ENCODE data around the gene UGT1A3.

The UGT1A3 gene

DNA sequence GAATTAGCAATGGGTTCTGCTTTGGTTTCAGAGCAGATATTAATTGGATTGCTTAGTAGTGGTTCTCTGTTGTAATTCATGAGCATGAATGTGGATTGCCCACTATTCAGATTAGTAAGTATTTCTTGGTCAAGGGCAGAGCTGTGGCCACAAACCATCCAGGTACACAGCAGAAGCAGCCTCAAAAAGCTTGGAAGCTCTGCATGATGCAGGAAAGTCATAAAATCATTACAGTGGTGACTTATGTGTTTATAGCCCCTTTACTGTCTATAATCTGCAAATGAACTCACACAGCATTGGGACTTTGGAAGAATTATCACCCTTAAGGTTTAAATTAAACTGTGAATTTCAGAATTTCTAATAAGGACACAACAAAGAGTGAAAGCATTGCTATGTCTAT, 29.3 kb downstream of the UGT1A3 start:
- in situ Hi-C loops (cut with HindIII; ENCODE audit: low pct_ligation_motif_present, low sequenced_read_pairs) = no loop called here
- H3K36me3 ChIP-seq (replicated peaks) = no peaks in the 10 kb centered on the region
- DNase-seq = no peak
- H3K27ac ChIP-seq = no peak overlapping the region
- TF ChIP-seq, protein P1, sequence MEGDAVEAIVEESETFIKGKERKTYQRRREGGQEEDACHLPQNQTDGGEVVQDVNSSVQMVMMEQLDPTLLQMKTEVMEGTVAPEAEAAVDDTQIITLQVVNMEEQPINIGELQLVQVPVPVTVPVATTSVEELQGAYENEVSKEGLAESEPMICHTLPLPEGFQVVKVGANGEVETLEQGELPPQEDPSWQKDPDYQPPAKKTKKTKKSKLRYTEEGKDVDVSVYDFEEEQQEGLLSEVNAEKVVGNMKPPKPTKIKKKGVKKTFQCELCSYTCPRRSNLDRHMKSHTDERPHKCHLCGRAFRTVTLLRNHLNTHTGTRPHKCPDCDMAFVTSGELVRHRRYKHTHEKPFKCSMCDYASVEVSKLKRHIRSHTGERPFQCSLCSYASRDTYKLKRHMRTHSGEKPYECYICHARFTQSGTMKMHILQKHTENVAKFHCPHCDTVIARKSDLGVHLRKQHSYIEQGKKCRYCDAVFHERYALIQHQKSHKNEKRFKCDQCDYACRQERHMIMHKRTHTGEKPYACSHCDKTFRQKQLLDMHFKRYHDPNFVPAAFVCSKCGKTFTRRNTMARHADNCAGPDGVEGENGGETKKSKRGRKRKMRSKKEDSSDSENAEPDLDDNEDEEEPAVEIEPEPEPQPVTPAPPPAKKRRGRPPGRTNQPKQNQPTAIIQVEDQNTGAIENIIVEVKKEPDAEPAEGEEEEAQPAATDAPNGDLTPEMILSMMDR (IDR thresholded peaks at IDR 0.05; ENCODE audit: low read depth, low read length, missing control alignments) = no peak
- no peaks in the 10 kb centered on the region for H3K27me3 ChIP-seq (replicated peaks)
- no peak overlapping the region for H3K4me3 ChIP-seq (ENCODE audit: low read depth, low read length)

DNA sequence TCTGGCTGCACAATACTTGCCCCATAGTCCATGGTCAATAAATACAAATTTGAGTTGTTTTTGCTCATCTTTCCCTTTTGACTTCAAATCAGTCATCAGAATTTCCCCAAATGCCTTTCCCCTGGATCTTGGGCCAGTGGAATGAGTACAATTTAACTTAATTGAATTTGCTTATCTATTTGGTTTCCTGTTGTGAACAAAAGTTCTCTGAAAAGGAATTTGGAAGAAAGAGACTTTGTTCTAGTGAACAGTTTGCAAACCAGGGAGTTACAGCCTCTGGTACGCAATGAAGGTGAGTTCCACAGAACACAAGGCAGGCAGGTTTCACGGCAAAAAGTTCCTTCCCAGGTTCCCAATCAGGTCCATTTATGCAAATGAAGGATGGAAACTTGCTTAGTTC, 30.0 kb downstream of the UGT1A3 start:
- no peaks in the 10 kb centered on the region for H3K36me3 ChIP-seq (replicated peaks)
- TF ChIP-seq, protein P1 (IDR thresholded peaks at IDR 0.05; ENCODE audit: low read depth, low read length, missing control alignments) = no peak
- no peak for DNase-seq
- no peak overlapping the region for H3K27ac ChIP-seq
- no peak overlapping the region for H3K4me3 ChIP-seq (ENCODE audit: low read depth, low read length)
- H3K27me3 ChIP-seq (replicated peaks) = no peaks in the 10 kb centered on the region
- in situ Hi-C loops (cut with HindIII; ENCODE audit: low pct_ligation_motif_present, low sequenced_read_pairs) = no loop called here

DNA sequence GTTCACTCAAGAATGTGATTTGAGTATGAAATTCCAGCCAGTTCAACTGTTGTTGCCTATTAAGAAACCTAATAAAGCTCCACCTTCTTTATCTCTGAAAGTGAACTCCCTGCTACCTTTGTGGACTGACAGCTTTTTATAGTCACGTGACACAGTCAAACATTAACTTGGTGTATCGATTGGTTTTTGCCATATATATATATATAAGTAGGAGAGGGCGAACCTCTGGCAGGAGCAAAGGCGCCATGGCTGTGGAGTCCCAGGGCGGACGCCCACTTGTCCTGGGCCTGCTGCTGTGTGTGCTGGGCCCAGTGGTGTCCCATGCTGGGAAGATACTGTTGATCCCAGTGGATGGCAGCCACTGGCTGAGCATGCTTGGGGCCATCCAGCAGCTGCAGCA, 31.2 kb downstream of the UGT1A3 start, which contains the start of gene UGT1A1:
UGT1A1 (plus strand) TSS at position 228 of the 400 bp plus-strand sequence; CDS start at position 246, 18 bp downstream.
- no peaks in the 10 kb centered on the region for H3K36me3 ChIP-seq (replicated peaks)
- DNase-seq = no peak
- TF ChIP-seq, protein P1 (IDR thresholded peaks at IDR 0.05; ENCODE audit: low read depth, low read length, missing control alignments) = no peak
- in situ Hi-C loops (cut with HindIII; ENCODE audit: low pct_ligation_motif_present, low sequenced_read_pairs) = no loop called here
- no peaks in the 10 kb centered on the region for H3K27me3 ChIP-seq (replicated peaks)
- no peak within 1 kb of the TSS for H3K27ac ChIP-seq
- no peak within 1 kb of the TSS for H3K4me3 ChIP-seq (ENCODE audit: low read depth, low read length)

DNA sequence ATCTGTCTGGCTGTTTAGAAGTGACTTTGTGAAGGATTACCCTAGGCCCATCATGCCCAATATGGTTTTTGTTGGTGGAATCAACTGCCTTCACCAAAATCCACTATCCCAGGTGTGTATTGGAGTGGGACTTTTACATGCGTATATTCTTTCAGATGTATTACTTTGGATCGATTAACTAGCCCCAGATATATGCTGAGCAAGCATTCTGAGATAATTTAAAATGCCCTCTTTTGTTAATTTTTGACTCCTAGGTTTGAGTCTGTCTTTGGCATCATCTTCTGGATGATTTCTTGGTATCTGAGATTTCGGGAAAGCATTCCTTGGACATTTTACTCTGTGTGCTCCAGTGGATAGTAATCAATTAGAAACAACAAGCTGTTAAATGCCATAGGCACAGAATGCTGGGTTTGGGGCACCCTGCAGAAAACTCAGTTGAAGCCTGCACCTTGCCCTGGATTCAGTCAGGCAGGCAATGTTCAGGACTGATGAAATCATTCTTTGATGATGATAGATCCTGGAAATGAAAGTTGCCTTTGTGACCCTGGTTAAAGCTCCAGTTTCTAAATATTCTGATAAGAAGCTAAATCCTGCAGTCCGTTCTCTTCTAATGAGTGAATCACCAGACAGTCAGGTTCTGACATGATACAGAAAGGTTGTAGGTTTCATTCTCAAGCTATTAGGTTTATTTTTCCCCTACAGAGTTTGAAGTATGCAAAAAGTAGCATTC, 32.4 kb downstream of the UGT1A3 start:
- TF ChIP-seq, protein P1 (IDR thresholded peaks at IDR 0.05; ENCODE audit: low read depth, low read length, missing control alignments) = no peak
- in situ Hi-C loops (cut with HindIII; ENCODE audit: low pct_ligation_motif_present, low sequenced_read_pairs) = no loop called here

DNA sequence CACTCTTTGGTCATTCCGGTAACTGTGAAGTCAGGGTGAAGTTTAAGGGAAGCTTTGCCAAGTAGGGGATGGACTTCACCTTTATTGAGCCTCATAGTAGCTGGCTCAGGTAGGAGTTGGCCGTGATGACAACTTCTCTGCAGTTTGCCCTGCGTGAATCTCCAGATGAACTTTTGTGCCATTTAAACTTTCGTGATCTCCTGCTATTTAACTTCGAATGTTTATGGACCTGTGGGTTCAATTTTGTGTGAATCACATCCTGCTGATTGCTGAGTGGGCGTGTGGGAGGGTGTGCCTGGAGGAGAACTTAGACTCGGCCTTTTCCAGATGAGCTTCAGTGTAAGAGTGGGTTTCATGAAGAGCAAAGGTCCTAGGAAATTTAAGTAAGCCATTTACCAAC, 35.4 kb downstream of the UGT1A3 start:
- Histone ChIP-seq H3K4me3 (ENCODE audit: low read depth, low read length) (no peak overlapping the region), H3K27me3 (replicated peaks) (no peaks in the 10 kb centered on the region), H3K27ac (peak overlapping the region; percentile 43), H3K36me3 (replicated peaks) (no peaks in the 10 kb centered on the region)
- DNase-seq = peak; percentile 61
- in situ Hi-C loops (cut with HindIII; ENCODE audit: low pct_ligation_motif_present, low sequenced_read_pairs) = no loop called here
- TF ChIP-seq, protein P1 (IDR thresholded peaks at IDR 0.05; ENCODE audit: low read depth, low read length, missing control alignments) = no peak

More for the DNA sequence above, 32.4 kb downstream of the UGT1A3 start:
- peak; percentile 24 for DNase-seq
- Histone ChIP-seq H3K27ac (no peak overlapping the region), H3K4me3 (ENCODE audit: low read depth, low read length) (no peak overlapping the region), H3K36me3 (replicated peaks) (no peaks in the 10 kb centered on the region), H3K27me3 (replicated peaks) (no peaks in the 10 kb centered on the region)

DNA sequence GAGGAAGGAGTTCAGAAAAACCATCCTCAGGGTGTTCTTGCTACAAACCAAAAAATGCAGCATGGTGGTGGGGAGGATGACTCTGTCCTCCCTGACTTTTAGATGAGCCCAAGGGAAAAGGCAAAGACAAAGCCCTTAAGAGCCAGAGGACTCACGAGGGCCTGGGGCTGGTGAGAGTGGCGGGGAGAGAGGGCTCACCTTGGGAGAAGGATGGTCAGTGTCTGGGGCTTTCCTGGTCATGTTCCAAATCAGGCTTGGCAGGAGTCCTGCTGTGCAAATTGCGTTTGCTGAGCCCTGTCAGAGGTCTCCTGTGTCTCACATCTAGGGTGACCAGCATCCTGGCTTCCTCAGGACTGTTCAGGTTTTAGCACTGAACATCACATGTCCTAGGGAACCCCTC, 35.9 kb downstream of the UGT1A3 start:
- in situ Hi-C loops (cut with HindIII; ENCODE audit: low pct_ligation_motif_present, low sequenced_read_pairs) = no loop called here
- DNase-seq = no peak
- Histone ChIP-seq H3K27ac (peak overlapping the region; percentile 43), H3K4me3 (ENCODE audit: low read depth, low read length) (no peak overlapping the region), H3K36me3 (replicated peaks) (no peaks in the 10 kb centered on the region), H3K27me3 (replicated peaks) (no peaks in the 10 kb centered on the region)
- TF ChIP-seq, protein P1 (IDR thresholded peaks at IDR 0.05; ENCODE audit: low read depth, low read length, missing control alignments) = no peak

All from brain microvascular endothelial cell (primary cell).